H1 (cell line): ENCODE results near the gene MTNR1B. TPM values are rescaled to one million over a fixed set of nuclear protein-coding genes. Genes with fewer than 3 reads are reported as not detected.

Experiments used
- CTCF ChIA-PET: fragments of 300-600 bp; sonication (Branson Sonifier 250); formaldehyde crosslinking; loops from one replicate; lab custom pipeline; 2021; ENCODE audit not compliant: partially characterized antibody; lab: Charles Lee
- POLR2A ChIA-PET: fragments of 300-600 bp; sonication (Branson Sonifier 250); formaldehyde crosslinking; loops from one replicate; lab custom pipeline; 2021; ENCODE audit warnings: inconsistent platforms; ENCODE audit not compliant: partially characterized antibody; lab: Charles Lee
- DNase-seq, 2 experiments: peaks; one replicate each; pipeline versions ENCODE4 v3.0.0 to v3.0.0-alpha.2; 2010 to 2022; ENCODE audit warnings: low spot score in 2 of 2, low read depth in 1 of 2, mixed read lengths in 1 of 2
- FAIRE-seq: peaks from 2 replicates; lab custom pipeline; 2011; peaks lifted over from hg19 to GRCh38; lab: Jason Lieb, UNC
- H2AFZ ChIP-seq: 2 replicates; pipeline ENCODE4 v1.8.1; 2012; ENCODE audit warnings: low read length, inconsistent platforms
- H2AK5ac ChIP-seq: 2 replicates; pipeline ENCODE4 v1.6.1; 2013; ENCODE audit warnings: low read depth, low read length
- H2BK120ac ChIP-seq: replicated peaks from 2 replicates; pipeline ENCODE3; 2013; ENCODE audit warnings: low read depth, low read length, inconsistent platforms
- H2BK12ac ChIP-seq: 2 replicates; pipeline ENCODE4 v1.6.1; 2013; ENCODE audit warnings: low read depth, low read length
- H2BK15ac ChIP-seq: 2 replicates; pipeline ENCODE4 v1.6.1; 2013; ENCODE audit warnings: low read length
- H2BK20ac ChIP-seq: 2 replicates; pipeline ENCODE4 v1.6.1; 2013; ENCODE audit warnings: low read length
- H2BK5ac ChIP-seq: 2 replicates; pipeline ENCODE4 v1.6.1; 2013; ENCODE audit warnings: low read depth, low read length
- H3K14ac ChIP-seq: 2 replicates; pipeline ENCODE4 v1.6.1; 2013; ENCODE audit warnings: inconsistent platforms; ENCODE audit not compliant: insufficient read length
- H3K18ac ChIP-seq: 2 replicates; pipeline ENCODE4 v1.6.1; 2013; ENCODE audit warnings: low read length; ENCODE audit errors: extremely low read depth
- H3K23ac ChIP-seq: 2 replicates; pipeline ENCODE4 v1.6.1; 2013; ENCODE audit warnings: inconsistent platforms; ENCODE audit not compliant: insufficient read length
- H3K23me2 ChIP-seq: 2 replicates; pipeline ENCODE4 v1.6.1; 2013; ENCODE audit warnings: low read depth, low read length
- H3K27ac ChIP-seq: 2 replicates; pipeline ENCODE4 v1.6.1; 2011; ENCODE audit warnings: low read depth, low read length, inconsistent platforms
- H3K27me3 ChIP-seq, 4 experiments: replicated peaks in 1 of 4; 1 replicate in 1 of 4; 2 replicates in 3 of 4; pipeline versions ENCODE4 v1.6.1 to v1.8.1; 2011 to 2013; ENCODE audit warnings: low read length in 3 of 4, mild to moderate bottlenecking in 3 of 4, inconsistent platforms in 2 of 4, mixed read lengths in 2 of 4, moderate library complexity in 1 of 4; ENCODE audit not compliant: control insufficient read depth in 3 of 4, insufficient read depth in 3 of 4; ENCODE audit errors: extremely low read depth in 1 of 4
- H3K36me3 ChIP-seq, 4 experiments: 2 replicates each; pipeline versions ENCODE4 v1.6.1 to v1.8.1; 2011 to 2013; ENCODE audit warnings: mild to moderate bottlenecking in 4 of 4, low read length in 3 of 4, moderate library complexity in 2 of 4, control low read depth in 1 of 4, inconsistent platforms in 1 of 4; ENCODE audit not compliant: insufficient read depth in 4 of 4, control insufficient read depth in 2 of 4
- H3K4ac ChIP-seq: replicated peaks from 2 replicates; pipeline ENCODE3; 2013; ENCODE audit warnings: low read length, low read depth, mixed read lengths, inconsistent platforms; ENCODE audit not compliant: insufficient read length
- H3K4me1 ChIP-seq, 4 experiments: replicated peaks in 1 of 4; 1 replicate in 1 of 4; 2 replicates in 3 of 4; pipeline versions ENCODE4 v1.6.1 to v1.8.1; 2011 to 2013; ENCODE audit warnings: low read length in 3 of 4, inconsistent platforms in 2 of 4, mixed read lengths in 1 of 4; ENCODE audit not compliant: insufficient read depth in 4 of 4, control insufficient read depth in 3 of 4
- H3K4me2 ChIP-seq, 2 experiments: 2 replicates each; pipeline versions ENCODE4 v1.6.1 to v1.8.1; 2011 to 2013; ENCODE audit warnings: low read depth in 2 of 2, low read length in 2 of 2, control low read depth in 1 of 2, inconsistent platforms in 1 of 2, mild to moderate bottlenecking in 1 of 2; ENCODE audit not compliant: insufficient read depth in 1 of 2
- H3K4me3 ChIP-seq, 4 experiments: fragments of 200-600, 300-600 bp in 1 of 4; sonication (generic), shearing (Covaris generic), sonication (Bioruptor Twin) in 1 of 4; 2 replicates each; pipeline versions ENCODE4 v1.5.1 to v1.8.1; 2011 to 2016; ENCODE audit warnings: low read length in 4 of 4, low read depth in 3 of 4, control low read depth in 2 of 4, inconsistent platforms in 2 of 4, mild to moderate bottlenecking in 2 of 4, mixed read lengths in 1 of 4, moderate library complexity in 1 of 4; ENCODE audit not compliant: insufficient read depth in 2 of 4; ENCODE audit errors: extremely low read depth in 1 of 4
- H3K56ac ChIP-seq: replicated peaks from 2 replicates; pipeline ENCODE3; 2013; ENCODE audit warnings: low read depth, mild to moderate bottlenecking, mixed read lengths, low read length, inconsistent platforms; ENCODE audit not compliant: insufficient read length
- H3K79me1 ChIP-seq: 2 replicates; pipeline ENCODE4 v1.6.1; 2013; ENCODE audit warnings: low read depth, low read length, control low read depth
- H3K79me2 ChIP-seq, 2 experiments: 2 replicates each; pipeline versions ENCODE4 v1.6.1 to v1.8.1; 2012 to 2013; ENCODE audit warnings: low read length in 2 of 2, mild to moderate bottlenecking in 2 of 2, inconsistent platforms in 1 of 2; ENCODE audit not compliant: insufficient read depth in 2 of 2, control insufficient read depth in 1 of 2
- H3K9ac ChIP-seq, 4 experiments: replicated peaks in 1 of 4; 1 replicate in 1 of 4; 2 replicates in 3 of 4; pipeline versions ENCODE4 v1.6.1 to v1.8.1; 2011 to 2013; ENCODE audit warnings: low read depth in 3 of 4, low read length in 3 of 4, control low read depth in 2 of 4, mild to moderate bottlenecking in 2 of 4, moderate library complexity in 2 of 4, inconsistent platforms in 1 of 4; ENCODE audit errors: extremely low read depth in 1 of 4
- H3K9me3 ChIP-seq, 2 experiments: 2 replicates each; pipeline versions ENCODE4 v1.6.1 to v1.8.1; 2012 to 2013; ENCODE audit warnings: mild to moderate bottlenecking in 2 of 2, moderate library complexity in 2 of 2, control low read depth in 1 of 2, inconsistent platforms in 1 of 2, low read depth in 1 of 2, low read length in 1 of 2, mixed read lengths in 1 of 2; ENCODE audit not compliant: insufficient read depth in 2 of 2
- H4K20me1 ChIP-seq, 2 experiments: replicated peaks in 1 of 2; 2 replicates each; pipeline versions ENCODE3 to v1.8.1; 2011 to 2013; ENCODE audit warnings: inconsistent platforms in 2 of 2, low read length in 2 of 2, mild to moderate bottlenecking in 1 of 2; ENCODE audit not compliant: insufficient read depth in 2 of 2, control insufficient read depth in 1 of 2
- H4K5ac ChIP-seq: 2 replicates; pipeline ENCODE4 v1.6.1; 2013; ENCODE audit warnings: low read length, low read depth, mixed read lengths, inconsistent platforms; ENCODE audit not compliant: insufficient read length
- H4K8ac ChIP-seq: 2 replicates; pipeline ENCODE4 v1.8.0; 2013; ENCODE audit warnings: mild to moderate bottlenecking, moderate library complexity, low read length, inconsistent platforms; ENCODE audit not compliant: insufficient read depth; ENCODE audit errors: extremely low read depth
- H4K91ac ChIP-seq: replicated peaks from 2 replicates; pipeline ENCODE3; 2013; ENCODE audit warnings: low read length, mixed read lengths, inconsistent platforms; ENCODE audit not compliant: insufficient read length
- BCL11A ChIP-seq, 2 experiments: IDR thresholded peaks; one replicate each; pipeline ENCODE4 v1.6.1; 2011; ENCODE audit warnings: low read depth in 2 of 2, low read length in 2 of 2, mild to moderate bottlenecking in 2 of 2
- KDM1A ChIP-seq: fragments of 200-600, 300-600 bp; sonication (generic); IDR thresholded peaks from 2 replicates; pipeline ENCODE4 v1.7.1; 2016; ENCODE audit warnings: mild to moderate bottlenecking, low read length, borderline replicate concordance
- NRF1 ChIP-seq: IDR thresholded peaks from 2 replicates; pipeline ENCODE4 v1.6.1; 2011; ENCODE audit warnings: mild to moderate bottlenecking, low read depth, low read length, improper control_type of control experiment
- RAD21 ChIP-seq, 2 experiments: IDR thresholded peaks in 1 of 2; conservative IDR thresholded peaks in 1 of 2; 2 replicates each; pipeline ENCODE4 v1.6.1; 2011; ENCODE audit warnings: low read depth in 2 of 2, low read length in 2 of 2, improper control_type of control experiment in 1 of 2, inconsistent platforms in 1 of 2, mild to moderate bottlenecking in 1 of 2, moderate library complexity in 1 of 2
- RFX5 ChIP-seq: IDR thresholded peaks from 2 replicates; pipeline ENCODE4 v1.6.1; 2011; ENCODE audit warnings: low read depth, low read length, improper control_type of control experiment, borderline replicate concordance
- SIRT6 ChIP-seq: IDR thresholded peaks from one replicate; pipeline ENCODE4 v1.7.1; 2012; ENCODE audit warnings: low read length, inconsistent platforms
- WGBS, 2 experiments: shearing (Covaris generic) in 1 of 2; methylation state at CpG; one replicate each; pipeline versions ENCODE4 v1.1.6 to v1.1.7; 2013 to 2015; ENCODE audit warnings: low lambda C conversion rate in 2 of 2, mixed read lengths in 2 of 2, inconsistent platforms in 1 of 2, low coverage in 1 of 2, missing lambda C conversion rate in 1 of 2; ENCODE audit not compliant: insufficient replicate concordance in 2 of 2, insufficient coverage in 1 of 2, insufficient read length in 1 of 2; ENCODE audit errors: extremely low coverage in 1 of 2, missing lambda C conversion rate in 1 of 2; 5-methylcytosine and 5-hydroxymethylcytosine counted together
- polyA plus RNA-seq, 7 experiments: library from polyadenylated mRNA; depleted of rRNA in 3 of 7; stranded (reverse) in 5 of 7; unstranded in 2 of 7; fragments of >200 nt in 5 of 7; fragments of 200-250 nt in 2 of 7; gene quantifications; 1 replicate in 5 of 7; 2 replicates in 1 of 7; 4 replicates in 1 of 7; pipeline versions ENCODE4 v1.2.1 to v1.2.3, GENCODE V29; 2011 to 2013; ENCODE audit warnings: missing spikeins in 2 of 7, mixed read lengths in 2 of 7
- total RNA-seq: library from RNA; stranded (reverse); fragmentation: NEBNext Ultra II Directional; extraction: Animal tissue kit (Norgen Biotek cat#: 25700); gene quantifications from 2 replicates; pipeline ENCODE4 v1.2.1, GENCODE V29; 2021

The MTNR1B gene
- total and polyA plus RNA-seq, 2 of the 8 experiments (the other 6 are each of a cell fraction or from before 2014, with no cell fraction given): 0.08 TPM; not detected in 1

- no peaks in the 10 kb centered on the region for H3K79me1 ChIP-seq
- no peak overlapping the region for H4K5ac ChIP-seq
- no peak overlapping the region for H3K56ac ChIP-seq
- no peak overlapping the region for H3K23ac ChIP-seq
- H3K27ac ChIP-seq: no peak overlapping the region
- FAIRE-seq (no peak), DNase-seq (no peak)
- no peaks in the 10 kb centered on the region for H3K36me3 ChIP-seq
- H3K4me3 ChIP-seq: no peak overlapping the region
- H4K8ac ChIP-seq: no peak overlapping the region
- H4K20me1 ChIP-seq: no peaks in the 10 kb centered on the region
- no peaks in the 10 kb centered on the region for H3K79me2 ChIP-seq
- H2AFZ ChIP-seq: no peak overlapping the region
- 90% methylated on average over 2 of the region's 2 CpGs; no CpG with 5 or more reads in 1 of the 2 experiments for WGBS, 2 experiments
- peaks cover 12 to 25% (median 18%) of the 10 kb centered on the region in 4 experiments for H3K27me3 ChIP-seq
- no peak overlapping the region for H2BK12ac ChIP-seq
- POLR2A ChIA-PET: no interaction called here
- H3K4ac ChIP-seq: no peak overlapping the region
- CTCF ChIA-PET: interaction anchor here (0.7 to 4.8 kb wide), 4 partner anchors 25 to 268 kb away, joined by 3 to 22 read pairs (median 3); no protein-coding TSS in a partner anchor
- no peak overlapping the region for H2AK5ac ChIP-seq
- H4K91ac ChIP-seq: no peak overlapping the region
- no peak overlapping the region for H3K14ac ChIP-seq
- H2BK20ac ChIP-seq: no peak overlapping the region
- no peak overlapping the region for H2BK120ac ChIP-seq
- H3K23me2 ChIP-seq: peaks cover 9% of the 10 kb centered on the region
- peaks cover 0 to 2% (median 1%) of the 10 kb centered on the region in 4 experiments; a peak in 3 of 7 replicates for H3K4me1 ChIP-seq
- TF ChIP-seq RFX5: no peak
- no peak for TF ChIP-seq RAD21 (IDR thresholded peaks at IDR 0.05 in 1 of 2, conservative IDR thresholded peaks at IDR 0.05 in 1 of 2; ENCODE audit: low read depth in 2 of 2, low read length in 2 of 2)
- TF ChIP-seq BCL11A (IDR thresholded peaks at IDR 0.05; ENCODE audit: low read depth in 2 of 2, low read length in 2 of 2): no peak
- TF ChIP-seq KDM1A: no peak
- no peak for TF ChIP-seq SIRT6
- TF ChIP-seq NRF1: no peak
- H3K9ac ChIP-seq: no peak overlapping the region
- H3K4me2 ChIP-seq: no peak overlapping the region
- H2BK5ac ChIP-seq: no peak overlapping the region
- H3K9me3 ChIP-seq: no peaks in the 10 kb centered on the region
- H3K18ac ChIP-seq: no peak overlapping the region
- H2BK15ac ChIP-seq: no peak overlapping the region
Measured at GRCh38 chr11:92967867-92968266, 1.6 kb upstream of the MTNR1B start.
